AG04449 (cell line): ENCODE results near the gene ZNF438.

Source experiments
- CTCF ChIA-PET: fragments of 350-600 bp; formaldehyde crosslinking; extraction: SDS; loops from one replicate; lab custom pipeline; 2021; ENCODE audit warnings: antibody characterized with exemption; lab: Yijun Ruan, JAX
- POLR2A ChIA-PET: fragments of 400-600, 350-600 bp; formaldehyde crosslinking; extraction: SDS; loops from one replicate; lab custom pipeline; 2020; ENCODE audit warnings: antibody characterized with exemption, inconsistent platforms; lab: Yijun Ruan, JAX
- DNase-seq: peaks from one replicate; pipeline ENCODE4 v3.0.0-alpha.2; 2010; ENCODE audit warnings: low read depth, low spot score
- H3K4me3 ChIP-seq: 2 replicates; pipeline ENCODE4 v1.5.1; 2011; ENCODE audit warnings: low read depth, mild to moderate bottlenecking, control low read depth, low read length
- TF ChIP-seq, protein P1 (sequence below): IDR thresholded peaks from one replicate; pipeline ENCODE4 v1.5.1; 2011; ENCODE audit warnings: mild to moderate bottlenecking, moderate library complexity, low read length, control low read depth, inconsistent platforms; ENCODE audit not compliant: insufficient read depth; ENCODE audit errors: missing control alignments

ZNF438 gene

DNA sequence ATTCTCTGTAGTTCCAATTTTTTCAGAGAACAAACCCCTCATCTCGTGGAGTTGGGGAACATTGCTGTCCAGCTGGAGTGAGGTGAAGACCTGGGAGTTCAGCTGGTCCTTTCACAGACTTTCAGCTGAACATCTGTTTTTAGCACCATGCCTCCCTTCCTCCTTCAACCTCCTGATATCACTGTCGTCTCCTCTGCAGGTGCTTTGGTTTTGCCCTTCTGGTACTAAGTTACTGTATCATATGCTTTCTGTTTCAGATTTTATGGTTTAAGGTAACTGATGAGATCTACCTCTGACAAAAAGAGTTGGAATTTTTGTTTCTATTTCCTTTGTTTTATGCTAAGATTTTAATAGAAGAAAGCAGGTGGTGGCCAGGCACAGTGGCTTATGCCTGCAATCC, 102.9 kb downstream of the ZNF438 start:
- no peak for DNase-seq
- TF ChIP-seq, protein P1, sequence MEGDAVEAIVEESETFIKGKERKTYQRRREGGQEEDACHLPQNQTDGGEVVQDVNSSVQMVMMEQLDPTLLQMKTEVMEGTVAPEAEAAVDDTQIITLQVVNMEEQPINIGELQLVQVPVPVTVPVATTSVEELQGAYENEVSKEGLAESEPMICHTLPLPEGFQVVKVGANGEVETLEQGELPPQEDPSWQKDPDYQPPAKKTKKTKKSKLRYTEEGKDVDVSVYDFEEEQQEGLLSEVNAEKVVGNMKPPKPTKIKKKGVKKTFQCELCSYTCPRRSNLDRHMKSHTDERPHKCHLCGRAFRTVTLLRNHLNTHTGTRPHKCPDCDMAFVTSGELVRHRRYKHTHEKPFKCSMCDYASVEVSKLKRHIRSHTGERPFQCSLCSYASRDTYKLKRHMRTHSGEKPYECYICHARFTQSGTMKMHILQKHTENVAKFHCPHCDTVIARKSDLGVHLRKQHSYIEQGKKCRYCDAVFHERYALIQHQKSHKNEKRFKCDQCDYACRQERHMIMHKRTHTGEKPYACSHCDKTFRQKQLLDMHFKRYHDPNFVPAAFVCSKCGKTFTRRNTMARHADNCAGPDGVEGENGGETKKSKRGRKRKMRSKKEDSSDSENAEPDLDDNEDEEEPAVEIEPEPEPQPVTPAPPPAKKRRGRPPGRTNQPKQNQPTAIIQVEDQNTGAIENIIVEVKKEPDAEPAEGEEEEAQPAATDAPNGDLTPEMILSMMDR = no peak
- no peak overlapping the region for H3K4me3 ChIP-seq
- ChIA-PET CTCF (no interaction called here), POLR2A (interaction anchor here (0.5 kb wide), 1 partner anchor 212 kb away, joined by 3 read pairs; no protein-coding TSS in a partner anchor)

DNA sequence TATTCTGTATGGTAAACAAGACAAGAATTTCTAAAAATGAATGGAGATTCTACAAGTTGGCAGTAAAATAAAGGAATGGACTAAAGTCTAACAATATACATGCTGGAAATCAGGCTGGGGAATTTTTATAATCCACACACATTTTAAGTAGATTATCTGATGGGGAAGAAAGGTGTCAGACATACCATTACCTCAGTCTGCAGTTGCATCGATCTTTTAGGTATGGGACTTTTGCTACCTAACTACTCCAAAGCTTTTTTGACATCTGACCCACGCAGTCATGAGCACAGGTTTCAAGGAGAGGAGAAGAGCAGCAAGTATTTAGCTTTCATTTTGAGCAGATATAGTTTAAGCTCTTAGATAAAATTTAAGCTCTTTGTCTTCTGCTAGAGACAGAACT, 113.0 kb downstream of the ZNF438 start:
- ChIA-PET POLR2A (no interaction called here), CTCF (no interaction called here)
- DNase-seq = no peak
- H3K4me3 ChIP-seq = no peak overlapping the region
- TF ChIP-seq, protein P1 = no peak

DNA sequence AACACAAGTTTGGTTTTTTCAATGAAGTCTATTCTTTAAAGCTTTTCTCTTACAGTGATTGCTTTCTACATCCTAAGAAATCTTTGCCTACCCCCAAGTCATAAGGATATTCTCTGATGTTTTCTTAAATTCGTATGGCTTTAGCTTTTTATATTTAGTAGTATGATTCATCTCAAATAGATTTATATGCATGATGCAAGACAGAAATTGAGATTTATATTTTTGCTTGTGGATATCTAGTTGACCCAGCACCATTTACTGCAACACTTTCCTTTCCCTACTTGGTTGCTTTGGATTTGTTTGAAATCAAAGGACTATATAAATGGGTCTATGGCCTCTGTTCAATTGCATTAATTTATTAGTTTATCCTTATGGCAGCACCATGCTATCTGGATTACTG, 113.9 kb downstream of the ZNF438 start:
- CTCF ChIA-PET = no interaction called here
- TF ChIP-seq, protein P1 = no peak
- no peak overlapping the region for H3K4me3 ChIP-seq
- no peak for DNase-seq
- POLR2A ChIA-PET = no interaction called here

DNA sequence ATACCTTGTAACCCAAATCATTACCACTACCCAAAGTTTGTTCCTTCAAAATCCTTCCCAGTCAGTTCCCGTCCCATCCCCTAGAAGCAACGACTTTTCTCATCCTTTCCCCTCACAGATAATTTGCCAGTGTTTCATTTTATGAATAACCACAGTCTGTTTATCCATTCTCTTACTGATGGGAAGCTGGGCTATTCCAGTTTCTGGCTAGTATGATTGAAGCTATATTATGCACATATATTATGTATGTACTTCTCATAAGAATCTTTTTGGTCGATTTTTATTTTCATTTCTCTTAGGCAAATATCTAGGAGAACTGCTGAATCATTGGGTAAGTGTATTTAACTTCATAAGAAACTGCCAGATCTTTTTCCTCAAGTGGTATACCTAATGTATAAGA, 114.6 kb downstream of the ZNF438 start:
- POLR2A ChIA-PET = no interaction called here
- CTCF ChIA-PET = interaction anchor here (0.7 kb wide), 1 partner anchor 9 kb away, joined by 3 read pairs; no protein-coding TSS in a partner anchor
- no peak for DNase-seq
- H3K4me3 ChIP-seq = no peak overlapping the region
- TF ChIP-seq, protein P1 = no peak

DNA sequence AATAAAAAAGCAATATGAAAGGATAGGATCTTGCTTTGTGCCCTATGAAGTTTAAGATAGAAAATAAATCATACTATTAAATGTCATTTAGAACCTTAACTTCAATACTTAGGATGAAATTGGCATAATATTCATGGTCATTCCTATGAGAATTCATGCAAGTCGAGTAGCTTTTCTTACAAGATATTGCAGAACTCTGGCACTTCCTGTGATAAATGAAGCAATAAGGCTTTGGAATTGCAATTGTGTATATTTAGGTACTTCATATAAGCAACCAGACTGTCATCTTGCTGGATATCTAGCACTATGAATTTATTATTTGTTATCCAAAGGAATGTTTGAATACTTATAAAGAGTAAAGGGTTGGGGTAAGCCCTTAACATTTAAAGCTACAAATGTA, 116.5 kb downstream of the ZNF438 start:
- ChIA-PET POLR2A (no interaction called here), CTCF (no interaction called here)
- no peak overlapping the region for H3K4me3 ChIP-seq
- DNase-seq = no peak
- TF ChIP-seq, protein P1 = no peak

DNA sequence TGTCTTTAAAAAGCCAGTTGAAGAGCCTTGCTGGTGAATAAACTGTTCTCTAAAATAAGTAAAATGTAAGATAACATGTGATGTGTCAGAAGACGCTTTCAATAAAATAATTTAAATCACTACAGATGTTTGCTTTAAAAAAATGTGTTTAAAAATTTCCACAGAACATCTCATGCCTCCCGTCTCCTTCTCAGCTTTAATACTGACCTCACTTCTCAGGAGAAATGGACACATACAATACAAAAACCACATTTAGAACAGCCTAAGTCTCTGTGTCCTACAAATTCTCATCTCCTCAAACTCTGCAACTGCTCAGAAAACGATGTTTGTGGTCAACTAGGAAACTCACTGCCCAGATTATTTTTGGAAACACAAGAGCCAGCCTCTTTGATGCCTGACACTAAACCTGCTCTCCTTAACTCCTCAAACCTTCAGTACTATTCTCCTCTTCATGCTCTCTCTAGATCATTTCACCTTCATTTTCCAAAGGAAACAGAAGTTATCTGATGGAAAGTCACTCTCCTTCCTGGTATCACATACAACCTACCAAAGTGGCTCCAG, 120.3 kb downstream of the ZNF438 start:
- no peak for DNase-seq
- ChIA-PET CTCF (no interaction called here), POLR2A (no interaction called here)
- no peak overlapping the region for H3K4me3 ChIP-seq
- TF ChIP-seq, protein P1 = no peak
